HUES48 (cell line): ENCODE results near the gene RCBTB2.

Source experiments
- H3K27ac ChIP-seq: one replicate; pipeline ENCODE4 v1.7.0; 2013; ENCODE audit warnings: low read depth, low read length, inconsistent platforms
- H3K27me3 ChIP-seq: 2 replicates; pipeline ENCODE4 v1.6.1; 2013; ENCODE audit warnings: mild to moderate bottlenecking, low read length; ENCODE audit not compliant: control insufficient read depth, insufficient read depth
- H3K36me3 ChIP-seq: 2 replicates; pipeline ENCODE4 v1.6.1; 2013; ENCODE audit warnings: low read length; ENCODE audit not compliant: control insufficient read depth, insufficient read depth
- H3K4me1 ChIP-seq: 2 replicates; pipeline ENCODE4 v1.6.1; 2013; ENCODE audit warnings: mild to moderate bottlenecking, low read length; ENCODE audit not compliant: control insufficient read depth, insufficient read depth
- H3K4me3 ChIP-seq: 2 replicates; pipeline ENCODE4 v1.5.1; 2013; ENCODE audit warnings: mild to moderate bottlenecking, low read depth, low read length
- H3K9ac ChIP-seq: 2 replicates; pipeline ENCODE4 v1.6.1; 2013; ENCODE audit warnings: mild to moderate bottlenecking, low read depth, low read length, moderate library complexity
- H3K9me3 ChIP-seq: 2 replicates; pipeline ENCODE4 v1.6.1; 2013; ENCODE audit warnings: low read length; ENCODE audit not compliant: control insufficient read depth, insufficient read depth

RCBTB2 gene

GRCh38 chr13:48504606-48505005 lies 28.3 kb downstream of the RCBTB2 start:
- peaks cover 8% of the 10 kb centered on the region; the same call in 1 of the 2 replicates for H3K36me3 ChIP-seq
- no peak overlapping the region for H3K27ac ChIP-seq
- no peaks in the 10 kb centered on the region for H3K9me3 ChIP-seq
- no peak overlapping the region for H3K9ac ChIP-seq
- 0 out of 2 replicates have a peak, but pooled peaks cover 3% of the 10 kb centered on the region for H3K4me1 ChIP-seq
- no peaks in the 10 kb centered on the region for H3K27me3 ChIP-seq
- H3K4me3 ChIP-seq = no peak overlapping the region

GRCh38 chr13:48502601-48503319 lies 30.1 kb downstream of the RCBTB2 start:
- Histone ChIP-seq H3K9me3 (no peaks in the 10 kb centered on the region), H3K27me3 (no peaks in the 10 kb centered on the region), H3K36me3 (peaks cover 8% of the 10 kb centered on the region; the same call in 1 of the 2 replicates), H3K9ac (no peak overlapping the region), H3K4me3 (no peak overlapping the region), H3K27ac (no peak overlapping the region), H3K4me1 (0 out of 2 replicates have a peak, but pooled peaks cover 3% of the 10 kb centered on the region)

GRCh38 chr13:48501705-48502104 lies 31.2 kb downstream of the RCBTB2 start:
- no peak overlapping the region for H3K27ac ChIP-seq
- no peak overlapping the region for H3K4me3 ChIP-seq
- peaks cover 9% of the 10 kb centered on the region; the same call in 1 of the 2 replicates for H3K4me1 ChIP-seq
- no peaks in the 10 kb centered on the region for H3K27me3 ChIP-seq
- no peak overlapping the region for H3K9ac ChIP-seq
- H3K9me3 ChIP-seq = no peaks in the 10 kb centered on the region
- H3K36me3 ChIP-seq = peaks cover 8% of the 10 kb centered on the region; the same call in 1 of the 2 replicates

- Histone ChIP-seq H3K4me1 (peaks cover 10% of the 10 kb centered on the region; the same call in 1 of the 2 replicates), H3K27ac (no peak overlapping the region), H3K9ac (no peak overlapping the region)
These were observed 32.2 kb downstream of the RCBTB2 start for GRCh38 chr13:48500652-48501197.

GRCh38 chr13:48497669-48498068 lies 35.2 kb downstream of the RCBTB2 start:
- peaks cover 7% of the 10 kb centered on the region; the same call in 1 of the 2 replicates for H3K4me1 ChIP-seq
- H3K4me3 ChIP-seq = no peak overlapping the region
- H3K36me3 ChIP-seq = peaks cover 8% of the 10 kb centered on the region; the same call in 1 of the 2 replicates
- no peaks in the 10 kb centered on the region for H3K9me3 ChIP-seq
- H3K27me3 ChIP-seq = no peaks in the 10 kb centered on the region
- H3K27ac ChIP-seq = no peak overlapping the region
- H3K9ac ChIP-seq = no peak overlapping the region

More at GRCh38 chr13:48500652-48501197, 32.2 kb downstream of the RCBTB2 start:
- H3K36me3 ChIP-seq = peaks cover 8% of the 10 kb centered on the region; the same call in 1 of the 2 replicates
- H3K4me3 ChIP-seq = no peak overlapping the region
- H3K9me3 ChIP-seq = no peaks in the 10 kb centered on the region
- no peaks in the 10 kb centered on the region for H3K27me3 ChIP-seq

- Histone ChIP-seq H3K27me3 (no peaks in the 10 kb centered on the region), H3K4me3 (no peak overlapping the region), H3K9me3 (no peaks in the 10 kb centered on the region), H3K4me1 (peaks cover 7% of the 10 kb centered on the region; the same call in 1 of the 2 replicates), H3K36me3 (peaks cover 6% of the 10 kb centered on the region; the same call in 1 of the 2 replicates), H3K9ac (no peak overlapping the region; the same call in 1 of the 2 replicates), H3K27ac (no peak overlapping the region)
These were observed 36.4 kb downstream of the RCBTB2 start for GRCh38 chr13:48496271-48497161.

GRCh38 chr13:48494874-48495273 lies 38.0 kb downstream of the RCBTB2 start:
- H3K9me3 ChIP-seq = no peaks in the 10 kb centered on the region
- no peak overlapping the region for H3K27ac ChIP-seq
- H3K36me3 ChIP-seq = peaks cover 4% of the 10 kb centered on the region; the same call in 1 of the 2 replicates
- no peak overlapping the region for H3K4me3 ChIP-seq
- peaks cover 7% of the 10 kb centered on the region; the same call in 1 of the 2 replicates for H3K4me1 ChIP-seq
- H3K27me3 ChIP-seq = no peaks in the 10 kb centered on the region
- H3K9ac ChIP-seq = no peak overlapping the region

- no peak overlapping the region for H3K4me3 ChIP-seq
- H3K27ac ChIP-seq = no peak overlapping the region
- H3K27me3 ChIP-seq = no peaks in the 10 kb centered on the region
- H3K9me3 ChIP-seq = no peaks in the 10 kb centered on the region
- H3K36me3 ChIP-seq = peaks cover 10% of the 10 kb centered on the region; the same call in 1 of the 2 replicates
- peaks cover 7% of the 10 kb centered on the region; the same call in 1 of the 2 replicates for H3K4me1 ChIP-seq
- no peak overlapping the region for H3K9ac ChIP-seq
These were observed 39.0 kb downstream of the RCBTB2 start for GRCh38 chr13:48493851-48494250.

- Histone ChIP-seq H3K4me1 (peaks cover 7% of the 10 kb centered on the region; the same call in 1 of the 2 replicates), H3K4me3 (no peak overlapping the region), H3K27me3 (no peaks in the 10 kb centered on the region), H3K9ac (no peak overlapping the region), H3K36me3 (peaks cover 10% of the 10 kb centered on the region; the same call in 1 of the 2 replicates), H3K9me3 (no peaks in the 10 kb centered on the region), H3K27ac (no peak overlapping the region)
These were observed 39.7 kb downstream of the RCBTB2 start for GRCh38 chr13:48493066-48493765.

- Histone ChIP-seq H3K4me3 (no peak overlapping the region), H3K9me3 (no peaks in the 10 kb centered on the region), H3K36me3 (peaks cover 10% of the 10 kb centered on the region; the same call in 1 of the 2 replicates), H3K27me3 (no peaks in the 10 kb centered on the region), H3K27ac (no peak overlapping the region), H3K4me1 (peaks cover 6% of the 10 kb centered on the region; the same call in 1 of the 2 replicates), H3K9ac (no peak overlapping the region)
These were observed 40.3 kb downstream of the RCBTB2 start for GRCh38 chr13:48492470-48493065.
